Smooth muscle cell (in vitro differentiated cells): ENCODE data around the gene TUBB. TPM values are rescaled to one million over a fixed set of nuclear protein-coding genes. Genes with fewer than 3 reads are reported as not detected.

Experiments used
- DNase-seq: peaks from one replicate; lab custom pipeline; 2025; ENCODE audit not compliant: unreplicated experiment; lab: John Stamatoyannopoulos, UW
- H2AFZ ChIP-seq: fragments of 200-600 bp; sonication (generic); 2 replicates; pipeline ENCODE4 v1.6.0; 2016; ENCODE audit warnings: antibody characterized with exemption, low read depth, mild to moderate bottlenecking
- H3F3A ChIP-seq: fragments of 200-600 bp; sonication (generic); 2 replicates; pipeline ENCODE4 v1.6.0; 2017; ENCODE audit warnings: antibody characterized with exemption, low read depth
- H3K27ac ChIP-seq: fragments of 200-600 bp; sonication (generic); 2 replicates; pipeline ENCODE4 v1.5.1; 2016; ENCODE audit warnings: low read depth, mild to moderate bottlenecking
- H3K27me3 ChIP-seq: fragments of 200-600 bp; sonication (generic); 2 replicates; pipeline ENCODE4 v1.6.1; 2016; ENCODE audit warnings: low read depth, mild to moderate bottlenecking
- H3K36me3 ChIP-seq: fragments of 200-600 bp; sonication (generic); 2 replicates; pipeline ENCODE4 v1.5.1; 2016; ENCODE audit warnings: low read depth
- H3K4me1 ChIP-seq: fragments of 200-600 bp; sonication (generic); 2 replicates; pipeline ENCODE4 v1.5.1; 2016; ENCODE audit warnings: low read depth
- H3K4me2 ChIP-seq: fragments of 200-600 bp; sonication (generic); 2 replicates; pipeline ENCODE4 v1.6.0; 2016; ENCODE audit warnings: mild to moderate bottlenecking
- H3K4me3 ChIP-seq: fragments of 200-600 bp; sonication (generic); 2 replicates; pipeline ENCODE4 v1.5.1; 2016; ENCODE audit warnings: mild to moderate bottlenecking
- H3K79me2 ChIP-seq: fragments of 200-600 bp; sonication (generic); 2 replicates; pipeline ENCODE4 v1.6.0; 2016; ENCODE audit warnings: low read depth, mild to moderate bottlenecking
- H3K9ac ChIP-seq: fragments of 200-600 bp; sonication (generic); 2 replicates; pipeline ENCODE4 v1.6.0; 2016; ENCODE audit warnings: low read depth
- H3K9me3 ChIP-seq: fragments of 200-600 bp; sonication (generic); replicated peaks from 2 replicates; pipeline ENCODE4 v1.5.1; 2016; ENCODE audit warnings: low read depth
- H4K20me1 ChIP-seq: fragments of 200-600 bp; sonication (generic); 2 replicates; pipeline ENCODE4 v1.6.0; 2016; ENCODE audit warnings: low read depth
- CTCF ChIP-seq: fragments of 200-600 bp; sonication (generic); IDR thresholded peaks from 2 replicates; pipeline ENCODE4 v1.5.1; 2017; ENCODE audit warnings: borderline replicate concordance, mild to moderate bottlenecking, antibody characterized with exemption; ENCODE audit not compliant: insufficient read depth, poor library complexity, severe bottlenecking
- WGBS: methylation state at CpG from one replicate; pipeline ENCODE4 v1.1.7; 2016; ENCODE audit warnings: low lambda C conversion rate; 5-methylcytosine and 5-hydroxymethylcytosine counted together
- polyA plus RNA-seq: library from polyadenylated mRNA; unstranded; fragments of >200 nt; fragmentation: Nextera tagmentation; extraction: Ambion mirVana; gene quantifications from 2 replicates; pipeline ENCODE4 v1.2.1, GENCODE V29; 2016
- total RNA-seq: library from RNA; depleted of rRNA; stranded (reverse); fragments of >200 nt; gene quantifications from 2 replicates; pipeline ENCODE4 v1.2.3, GENCODE V29; 2014

Gene TUBB
- total RNA-seq: 1,002 and 1,039 TPM in 2 replicates
- 855 and 1,009 TPM in 2 replicates for polyA plus RNA-seq

GRCh38 chr6:30719791-30720737, at the start of gene TUBB:
Gene TUBB (plus strand): TSS chr6:30720352. CDS start chr6:30720507, 155 bp downstream.
- DNase-seq: peak; percentile 81
- peak within 1 kb of the TSS; percentile 23 for H2AFZ ChIP-seq
- H3K4me3 ChIP-seq: peak within 1 kb of the TSS; percentile 83
- H3K4me2 ChIP-seq: peak within 1 kb of the TSS; percentile 84
- no peaks in the 10 kb centered on the region for H3K9me3 ChIP-seq
- peak within 1 kb of the TSS; percentile 80 for H3K9ac ChIP-seq
- TF ChIP-seq CTCF: no peak
- peaks cover 39% of the 10 kb centered on the region for H4K20me1 ChIP-seq
- peaks cover 36% of the 10 kb centered on the region for H3F3A ChIP-seq
- H3K36me3 ChIP-seq: no peaks in the 10 kb centered on the region
- peak within 1 kb of the TSS; percentile 93 for H3K27ac ChIP-seq
- WGBS: under 1% methylated on average over 35 of the region's 38 CpGs
- no peaks in the 10 kb centered on the region for H3K27me3 ChIP-seq
- peaks cover 67% of the 10 kb centered on the region for H3K79me2 ChIP-seq
- H3K4me1 ChIP-seq: peaks cover 32% of the 10 kb centered on the region

GRCh38 chr6:30670760-30671527, 49.2 kb upstream of the TUBB start:
- no peak overlapping the region for H3K9ac ChIP-seq
- peaks cover 18% of the 10 kb centered on the region for H3K79me2 ChIP-seq
- H3K4me1 ChIP-seq: peaks cover 6% of the 10 kb centered on the region
- peak overlapping the region; percentile 95 for H3K4me2 ChIP-seq
- no peak for TF ChIP-seq CTCF
- H3F3A ChIP-seq: no peaks in the 10 kb centered on the region
- H3K4me3 ChIP-seq: no peak overlapping the region
- 94% methylated on average over 27 of the region's 27 CpGs for WGBS
- DNase-seq: no peak
- no peaks in the 10 kb centered on the region for H3K27me3 ChIP-seq
- no peak overlapping the region for H3K27ac ChIP-seq
- H2AFZ ChIP-seq: no peak overlapping the region
- peaks cover 7% of the 10 kb centered on the region for H4K20me1 ChIP-seq
- no peaks in the 10 kb centered on the region for H3K36me3 ChIP-seq
- no peaks in the 10 kb centered on the region for H3K9me3 ChIP-seq

- peak; percentile 63 for DNase-seq
- H3K27me3 ChIP-seq: no peaks in the 10 kb centered on the region
- 2% methylated on average over 57 of the region's 57 CpGs for WGBS
- H3K36me3 ChIP-seq: no peaks in the 10 kb centered on the region
- peak within 1 kb of the TSS; percentile 87 for H2AFZ ChIP-seq
- peak; percentile 78 for TF ChIP-seq CTCF
- H3K4me3 ChIP-seq: peak within 1 kb of the TSS; percentile 92
- peaks cover 6% of the 10 kb centered on the region for H3K4me1 ChIP-seq
- H4K20me1 ChIP-seq: peaks cover 22% of the 10 kb centered on the region
- no peaks in the 10 kb centered on the region for H3K9me3 ChIP-seq
- H3K9ac ChIP-seq: peak within 1 kb of the TSS; percentile 85
- H3F3A ChIP-seq: peaks cover 8% of the 10 kb centered on the region
- peak within 1 kb of the TSS; percentile 43 for H3K27ac ChIP-seq
- peak within 1 kb of the TSS; percentile 95 for H3K4me2 ChIP-seq
- peaks cover 18% of the 10 kb centered on the region for H3K79me2 ChIP-seq
Measured at GRCh38 chr6:30672445-30673253, 47.5 kb upstream of the TUBB start, which contains the start of gene DHX16. Gene DHX16 (minus strand): TSS chr6:30673006. CDS start chr6:30672841, 165 bp downstream.
